NCI-H345 treated with DMSO at 0.1 percent for 48 hours (cell line): ENCODE measurements around the gene PHF11.

ENCODE experiments used
- DNase-seq: peaks from one replicate; lab custom pipeline; 2025; ENCODE audit not compliant: unreplicated experiment; lab: John Stamatoyannopoulos, UW

Gene PHF11

GRCh38 chr13:49497272-49497671, 1.5 kb downstream of the PHF11 start:
- no peak for DNase-seq

DNA sequence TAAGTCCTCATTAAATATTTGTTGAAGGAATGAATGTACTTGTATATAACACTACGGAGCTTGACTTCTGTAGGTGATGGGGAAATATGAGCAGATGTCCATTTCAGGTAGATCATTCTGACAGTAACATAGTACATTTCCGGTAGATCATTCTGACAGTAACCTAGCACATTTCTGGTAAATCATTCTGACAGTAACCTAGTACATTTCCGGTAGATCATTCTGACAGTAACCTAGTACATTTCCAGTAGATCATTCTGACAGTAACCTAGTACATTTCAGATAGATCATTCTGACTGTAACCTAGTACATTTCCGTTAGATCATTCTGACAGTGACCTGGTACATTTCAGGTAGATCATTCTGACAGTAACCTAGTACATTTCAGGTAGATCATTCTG, 2.5 kb downstream of the PHF11 start:
- DNase-seq, result no peak

GRCh38 chr13:49499889-49500660, 4.3 kb downstream of the PHF11 start:
- no peak for DNase-seq

- no peak for DNase-seq
Measured at GRCh38 chr13:49502954-49503353, 7.2 kb downstream of the PHF11 start.

DNA sequence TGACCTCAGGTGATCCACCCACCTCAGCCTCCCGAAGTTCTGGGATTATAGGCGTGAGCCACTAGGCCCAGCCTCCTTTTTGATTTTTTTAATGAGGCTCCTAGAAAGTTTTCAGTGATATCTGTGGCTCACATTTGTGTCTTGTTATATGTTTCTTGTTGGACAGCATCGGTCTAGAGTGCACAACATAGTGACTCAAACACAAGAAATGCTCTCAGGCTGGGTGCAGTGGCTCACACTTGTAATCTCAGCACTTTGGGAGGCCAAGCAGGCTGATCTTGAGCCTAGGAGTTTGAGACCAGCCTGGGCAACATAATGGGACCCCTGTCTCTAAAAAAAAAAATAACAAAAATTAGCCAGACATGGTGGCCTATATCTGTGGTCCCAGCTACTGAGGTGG, 8.2 kb downstream of the PHF11 start:
- no peak for DNase-seq

DNA sequence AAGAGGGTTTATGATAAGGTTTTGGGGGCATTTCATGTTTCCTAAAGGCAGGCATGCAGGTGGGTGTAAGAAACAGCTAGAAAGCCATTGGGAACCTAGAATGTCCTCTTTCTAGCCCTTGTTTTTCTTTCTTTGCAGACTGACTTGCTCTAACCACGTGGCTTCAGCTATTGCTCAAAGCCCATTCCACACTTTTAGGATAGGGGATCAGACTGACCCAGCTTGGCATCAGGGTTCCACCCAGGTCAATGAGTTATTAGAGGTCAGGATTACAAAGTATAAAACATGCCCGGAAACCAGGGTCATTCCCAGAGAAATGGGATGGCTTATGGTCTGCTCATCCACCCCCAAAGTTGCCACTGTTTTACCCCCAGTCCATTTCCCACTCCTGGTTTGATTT, 16.8 kb downstream of the PHF11 start:
- no peak for DNase-seq

DNA sequence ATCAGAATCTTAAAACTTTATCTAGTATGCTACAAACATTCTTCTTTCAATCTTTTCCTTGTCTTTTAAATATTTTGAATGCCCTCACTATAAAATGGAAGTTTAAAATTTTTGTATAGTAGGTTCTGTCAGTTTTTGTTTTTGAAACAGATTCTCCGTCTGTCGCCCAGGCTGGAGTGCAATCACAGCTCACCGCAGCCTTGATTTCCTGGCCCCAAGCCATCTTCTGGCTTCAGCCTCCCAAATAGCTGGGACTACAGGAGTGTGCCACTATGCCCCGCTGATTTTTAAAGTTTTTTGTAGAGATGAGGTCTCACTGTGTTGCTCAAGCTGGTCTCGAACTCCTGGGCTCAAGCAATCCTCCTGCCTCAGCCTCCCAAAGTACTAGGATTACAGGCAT, 20.7 kb downstream of the PHF11 start:
- DNase-seq, result no peak

- DNase-seq, result no peak
Measured at GRCh38 chr13:49517461-49517860, 21.7 kb downstream of the PHF11 start.

- no peak for DNase-seq
Measured at GRCh38 chr13:49521224-49521623, 25.5 kb downstream of the PHF11 start.

DNA sequence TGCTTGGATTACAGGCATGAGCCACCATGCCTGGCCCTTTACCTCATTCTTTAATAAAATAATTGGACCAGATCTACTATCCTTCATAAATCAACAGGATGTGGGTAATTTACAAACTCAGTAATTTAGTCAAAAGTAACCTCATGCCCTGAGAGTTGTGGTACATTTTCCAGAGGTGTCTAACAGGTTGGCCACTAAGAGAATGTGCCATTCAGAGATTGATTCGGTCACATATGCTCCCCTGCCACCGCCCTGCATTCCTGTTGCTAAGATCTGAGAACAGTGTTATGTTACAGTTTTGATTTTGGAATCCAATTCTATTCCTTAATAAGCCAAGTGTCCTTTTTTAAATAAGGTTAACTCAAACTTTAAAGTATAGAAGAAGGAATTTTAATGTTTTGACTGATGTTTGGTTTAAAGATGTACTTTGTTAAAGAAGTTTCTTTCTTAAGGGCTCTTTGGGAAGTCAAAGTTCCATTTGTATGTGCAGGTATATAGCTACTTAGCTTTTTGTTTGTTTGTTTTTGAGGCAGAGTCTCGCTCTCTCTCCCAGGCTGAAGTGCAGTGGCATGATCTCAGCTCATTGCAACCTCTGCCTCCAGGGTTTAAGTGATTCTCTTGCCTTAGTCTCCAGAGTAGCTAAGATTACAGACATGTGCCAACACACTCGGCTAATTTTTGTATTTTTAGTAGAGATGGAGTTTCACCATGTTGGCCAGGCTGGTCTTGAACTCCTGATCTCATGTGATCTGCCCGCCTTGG, 29.2 kb downstream of the PHF11 start:
- no peak for DNase-seq

DNA sequence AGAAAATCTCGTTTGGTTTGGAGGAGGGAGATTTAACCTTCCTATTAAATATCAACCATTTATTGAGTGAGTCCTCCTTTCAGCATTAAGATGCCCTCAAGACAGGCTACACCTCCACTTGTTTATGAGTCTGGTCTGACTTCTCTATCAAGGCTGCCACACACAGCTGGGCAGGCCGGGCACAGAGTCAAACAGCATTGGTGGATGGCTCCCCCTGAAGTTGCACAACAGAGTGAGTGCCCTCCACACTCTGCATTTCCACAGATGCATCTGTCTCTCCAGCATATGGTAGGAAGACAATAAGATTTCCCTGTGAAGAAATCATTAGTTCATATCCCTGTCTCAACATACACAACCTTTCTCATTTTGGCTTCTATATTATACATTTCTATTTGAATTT, 31.4 kb downstream of the PHF11 start:
- no peak for DNase-seq

- no peak for DNase-seq
Measured at GRCh38 chr13:49528161-49528560, 32.4 kb downstream of the PHF11 start.

DNA sequence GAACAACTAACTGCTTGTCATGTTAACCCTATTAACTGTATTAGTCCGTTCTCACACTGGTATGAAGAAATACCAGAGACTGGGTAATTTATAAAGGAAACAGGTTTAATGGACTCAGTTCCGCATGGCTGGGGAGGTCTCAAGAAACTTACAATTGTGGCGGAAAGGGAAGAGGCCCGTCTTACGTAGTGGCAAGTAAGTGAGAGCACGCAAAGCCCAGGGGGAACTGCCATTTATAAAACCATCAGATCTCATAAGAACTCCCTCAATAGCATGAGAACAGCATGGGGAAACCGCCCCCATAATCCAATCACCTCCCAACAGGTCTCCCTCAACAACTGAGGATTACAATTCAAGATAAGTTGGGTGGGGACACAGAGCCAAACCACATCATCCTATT, 34.7 kb downstream of the PHF11 start:
- no peak for DNase-seq

DNA sequence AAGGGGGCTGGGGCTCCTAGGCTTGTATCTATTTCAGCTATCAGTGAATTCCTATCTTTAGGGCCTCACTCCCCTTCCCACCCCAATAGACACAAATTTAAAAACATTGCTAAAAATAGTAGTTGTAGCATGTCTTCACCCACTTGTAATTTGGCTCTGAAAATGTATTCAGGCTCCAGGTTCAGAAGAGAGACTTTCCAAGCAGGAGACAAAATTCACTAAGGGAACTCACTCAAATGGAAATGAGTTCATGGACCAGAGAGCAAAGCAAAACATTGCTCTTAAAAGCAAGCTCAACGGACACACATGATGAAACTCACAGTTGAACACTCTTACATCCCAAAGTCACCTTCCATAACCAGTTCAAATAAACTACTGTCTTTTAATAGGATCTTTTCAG, 36.8 kb downstream of the PHF11 start:
- no peak for DNase-seq

- no peak for DNase-seq
Measured at GRCh38 chr13:49533011-49533410, 37.3 kb downstream of the PHF11 start.

GRCh38 chr13:49533591-49534269, 38.0 kb downstream of the PHF11 start:
- no peak for DNase-seq

DNA sequence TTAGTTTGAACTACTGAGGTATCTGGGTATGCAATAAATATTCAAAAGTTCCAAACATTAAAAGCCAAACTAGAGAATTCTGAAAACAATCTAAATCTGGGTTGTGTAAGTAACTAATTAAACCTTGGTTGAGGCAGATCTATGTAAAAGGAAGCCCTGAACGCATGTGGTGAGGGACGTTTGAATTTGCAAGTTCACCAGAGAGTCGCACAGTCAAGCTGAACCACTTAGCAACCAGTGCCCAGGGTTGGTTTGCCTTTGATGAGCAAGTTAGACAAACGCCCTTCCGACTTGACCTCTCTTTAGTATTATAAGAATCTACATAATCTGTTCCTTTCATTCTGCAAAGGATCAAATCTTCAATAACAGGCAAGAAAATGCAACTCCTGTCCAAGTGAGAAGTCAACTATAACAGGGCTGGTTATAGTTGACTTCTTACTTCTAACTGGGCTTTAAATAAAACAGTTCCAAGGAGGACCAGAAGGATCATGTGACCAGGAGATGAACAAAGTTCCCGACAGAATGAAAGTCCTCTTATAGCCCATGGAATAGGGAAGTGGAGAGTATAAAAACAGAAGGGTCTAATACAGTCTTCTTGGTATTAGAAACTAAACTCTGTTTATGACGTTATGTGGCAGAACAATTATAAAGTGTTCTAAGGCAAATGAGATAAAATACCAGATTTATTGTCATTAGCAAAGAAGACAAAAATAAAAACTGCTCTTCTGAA, 40.6 kb downstream of the PHF11 start:
- DNase-seq, result no peak

- DNase-seq, result no peak
Measured at GRCh38 chr13:49538404-49538803, 42.7 kb downstream of the PHF11 start.

GRCh38 chr13:49539313-49539712, 43.6 kb downstream of the PHF11 start:
- DNase-seq, result no peak

- DNase-seq, result no peak
Measured at GRCh38 chr13:49539746-49540145, 44.0 kb downstream of the PHF11 start.

- no peak for DNase-seq
Measured at GRCh38 chr13:49540552-49540951, 44.8 kb downstream of the PHF11 start.
